Lower leg skin (tissue), 4 donors: ENCODE data around the gene PDE9A. TPM values are rescaled to one million over a fixed set of nuclear protein-coding genes. Genes with fewer than 3 reads are reported as not detected.

Experiments
- DNase-seq, 2 donors: peaks; one replicate each; pipeline ENCODE4 v3.0.0-alpha.2; 2019; ENCODE audit warnings: low spot score in 2 of 2
- H3K4me3 ChIP-seq: fragments of 200-600 bp; sonication (generic); 2 replicates; pipeline ENCODE4 v1.5.1; 2017; ENCODE audit warnings: mild to moderate bottlenecking, low read depth; ENCODE audit not compliant: poor library complexity, severe bottlenecking
- CTCF ChIP-seq, 3 donors: fragments of 450-650 bp; IDR thresholded peaks; one replicate each; pipeline ENCODE4 v1.5.1; 2016; ENCODE audit warnings: antibody characterized with exemption in 3 of 3, mild to moderate bottlenecking in 3 of 3, moderate library complexity in 2 of 3
- POLR2A ChIP-seq, 2 donors: fragments of 450-650 bp; IDR thresholded peaks; one replicate each; pipeline ENCODE4 v1.6.1; 2016 to 2017; ENCODE audit warnings: antibody characterized with exemption in 2 of 2, mild to moderate bottlenecking in 1 of 2, moderate library complexity in 1 of 2
- WGBS, 2 donors: methylation state at CpG; one replicate each; pipeline ENCODE4 v1.1.5; 2018; 5-methylcytosine and 5-hydroxymethylcytosine counted together
- intact Hi-C: fragments of 100-400 bp; cut with DNase I; formaldehyde crosslinking; loops from one replicate; pipeline ENCODE4 v1.15.0; 2023; ENCODE audit warnings: low total_unique reads
- total RNA-seq, 4 donors: library from RNA; depleted of rRNA; stranded (reverse); fragments of >200 nt; gene quantifications; one replicate each; pipeline ENCODE4 v1.1.0, GENCODE V29; 2016

The PDE9A gene
- total RNA-seq, 4 donors from 2014 or later: 2.1 to 16.3 (median 9.0) TPM

- H3K4me3 ChIP-seq: no peak overlapping the region
- WGBS, 2 donors: 87 to 90% methylated on average over 13 to 16 of the region's 24 CpGs
- no peak for TF ChIP-seq CTCF (IDR thresholded peaks at IDR 0.05)
- TF ChIP-seq POLR2A (IDR thresholded peaks at IDR 0.05): no peak
- no peak for DNase-seq
- intact Hi-C loops: no loop called here
These were observed 103.3 kb downstream of the PDE9A start for GRCh38 chr21:42756580-42757250.

GRCh38 chr21:42757422-42757821 is 104.0 kb downstream of the PDE9A start:
- DNase-seq: no peak
- no peak for TF ChIP-seq POLR2A (IDR thresholded peaks at IDR 0.05)
- no peak for TF ChIP-seq CTCF (IDR thresholded peaks at IDR 0.05)
- H3K4me3 ChIP-seq: no peak overlapping the region
- intact Hi-C loops: no loop called here
- WGBS, 2 donors: 89 to 91% methylated on average over 9 to 10 of the region's 10 CpGs

GRCh38 chr21:42757826-42758655 is 104.6 kb downstream of the PDE9A start:
- no peak for DNase-seq
- TF ChIP-seq CTCF (IDR thresholded peaks at IDR 0.05): no peak
- no peak for TF ChIP-seq POLR2A (IDR thresholded peaks at IDR 0.05)
- WGBS, 2 donors: 91 to 92% methylated on average over 17 of the region's 17 CpGs
- intact Hi-C loops: no loop called here
- H3K4me3 ChIP-seq: no peak overlapping the region

GRCh38 chr21:42758721-42759593 is 105.5 kb downstream of the PDE9A start:
- DNase-seq: no peak
- no peak overlapping the region for H3K4me3 ChIP-seq
- intact Hi-C loops: no loop called here
- TF ChIP-seq CTCF (IDR thresholded peaks at IDR 0.05) (no peak), POLR2A (IDR thresholded peaks at IDR 0.05) (no peak)
- WGBS, 2 donors: 80 to 86% methylated on average over 14 to 20 of the region's 20 CpGs

- intact Hi-C loops: no loop called here
- DNase-seq: no peak
- no peak overlapping the region for H3K4me3 ChIP-seq
- TF ChIP-seq POLR2A (IDR thresholded peaks at IDR 0.05): no peak
- no peak for TF ChIP-seq CTCF (IDR thresholded peaks at IDR 0.05)
These were observed 106.1 kb downstream of the PDE9A start for GRCh38 chr21:42759594-42759927.
